PC-9 (cell line): ENCODE measurements around the gene ARNT2. TPM values are rescaled to one million over a fixed set of nuclear protein-coding genes. Genes with fewer than 3 reads are reported as not detected.

ENCODE experiments used
- BruUV-seq: library from RNA; stranded (reverse); fragments of 400-500 nt; replicated peaks from 2 replicates; lab custom pipeline; 2021; lab: Mats Ljungman, UMichigan
- CTCF ChIA-PET: fragments of 300-600 bp; sonication (Branson Sonifier 250); formaldehyde crosslinking; loops from one replicate; lab custom pipeline; 2022; ENCODE audit warnings: antibody characterized with exemption; lab: Charles Lee
- POLR2A ChIA-PET: fragments of 300-600 bp; sonication (Branson Sonifier 250); formaldehyde crosslinking; loops from one replicate; lab custom pipeline; 2022; ENCODE audit warnings: antibody characterized with exemption; ENCODE audit not compliant: unreplicated experiment; lab: Charles Lee
- DNase-seq, 2 experiments: peaks; one replicate each; pipeline versions ENCODE4 v3.0.0 to v3.0.0-alpha.2; 2015 to 2022; ENCODE audit warnings: mixed read lengths in 1 of 2
- H2AFZ ChIP-seq: fragments of 200-600 bp; sonication (generic); 2 replicates; pipeline ENCODE4 v1.8.1; 2017; ENCODE audit warnings: antibody characterized with exemption
- H3F3A ChIP-seq: fragments of 200-600 bp; sonication (generic); 2 replicates; pipeline ENCODE4 v1.8.1; 2017; ENCODE audit warnings: antibody characterized with exemption, mild to moderate bottlenecking, low read depth; ENCODE audit not compliant: insufficient read depth
- H3K27ac ChIP-seq: fragments of 200-600 bp; sonication (generic); 2 replicates; pipeline ENCODE4 v1.6.1; 2016; ENCODE audit warnings: mixed run types
- H3K27me3 ChIP-seq: fragments of 200-600 bp; sonication (generic); 2 replicates; pipeline ENCODE4 v1.6.1; 2016; ENCODE audit warnings: low read depth, mixed run types; ENCODE audit not compliant: insufficient read depth
- H3K36me3 ChIP-seq: fragments of 200-600 bp; sonication (generic); 2 replicates; pipeline ENCODE4 v1.6.1; 2016; ENCODE audit warnings: low read depth, mixed run types
- H3K4me1 ChIP-seq: fragments of 200-600 bp; sonication (generic); replicated peaks from 2 replicates; pipeline ENCODE4 v1.6.1; 2016; ENCODE audit warnings: mixed run types; ENCODE audit not compliant: insufficient read depth
- H3K4me2 ChIP-seq: fragments of 200-600 bp; sonication (generic); 2 replicates; pipeline ENCODE4 v1.6.1; 2017; ENCODE audit warnings: mixed run types
- H3K4me3 ChIP-seq: fragments of 200-600 bp; sonication (generic); 2 replicates; pipeline ENCODE4 v1.6.1; 2016; ENCODE audit warnings: mixed run types
- H3K79me2 ChIP-seq: fragments of 200-600 bp; sonication (generic); 2 replicates; pipeline ENCODE4 v1.6.1; 2017; ENCODE audit warnings: low read depth, mixed run types
- H3K9me2 ChIP-seq: fragments of 200-600 bp; sonication (generic); 2 replicates; pipeline ENCODE4 v1.8.1; 2017; ENCODE audit warnings: mild to moderate bottlenecking; ENCODE audit not compliant: insufficient read depth
- H3K9me3 ChIP-seq: fragments of 200-600 bp; sonication (generic); 2 replicates; pipeline ENCODE4 v1.8.1; 2016; ENCODE audit warnings: low read depth; ENCODE audit not compliant: insufficient read depth
- H4K20me1 ChIP-seq: fragments of 200-600 bp; sonication (generic); 2 replicates; pipeline ENCODE4 v1.8.1; 2017; ENCODE audit not compliant: insufficient read depth
- CTCF ChIP-seq: fragments of 200-600 bp; sonication (generic); conservative IDR thresholded peaks from 2 replicates; pipeline ENCODE4 v1.6.1; 2017; ENCODE audit warnings: mixed run types, antibody characterized with exemption, mild to moderate bottlenecking, moderate library complexity
- EZH2 ChIP-seq: fragments of 200-600 bp; sonication (generic); IDR thresholded peaks from 2 replicates; pipeline ENCODE4 v1.8.0; 2017; ENCODE audit warnings: antibody characterized with exemption, low read depth
- intact Hi-C: fragments of 100-400 bp; cut with micrococcal nuclease; formaldehyde crosslinking; loops from one replicate; pipeline ENCODE4 v1.10.0; 2022; ENCODE audit not compliant: unreplicated experiment
- total RNA-seq: library from RNA; stranded (reverse); gene quantifications from 2 replicates; pipeline ENCODE4 v1.2.3, GENCODE V29; 2021

Gene ARNT2
- total RNA-seq, 1 experiment from 2014 or later, result 4.3 TPM

- Histone ChIP-seq H3K27ac (peak overlapping the region; percentile 73), H3K9me3 (no peaks in the 10 kb centered on the region), H3K36me3 (no peaks in the 10 kb centered on the region), H2AFZ (peak overlapping the region; percentile 39; the same call in 1 of the 2 replicates), H3K9me2 (no peaks in the 10 kb centered on the region), H3K4me3 (no peak overlapping the region), H3K4me1 (peaks cover 47% of the 10 kb centered on the region), H4K20me1 (no peaks in the 10 kb centered on the region), H3F3A (peaks cover 34% of the 10 kb centered on the region; the same call in 1 of the 2 replicates), H3K4me2 (peak overlapping the region; percentile 66), H3K79me2 (no peaks in the 10 kb centered on the region), H3K27me3 (no peaks in the 10 kb centered on the region)
- peak; percentile 81 to 89 for DNase-seq
- intact Hi-C loops, result loop anchor here (1.0 to 10.0 kb wide), 4 partner anchors 8 to 265 kb away; no protein-coding TSS in a partner anchor
- ChIA-PET CTCF (interaction anchor here (1.8 to 2.2 kb wide), 2 partner anchors 12 to 197 kb away, joined by 6 to 10 read pairs; no protein-coding TSS in a partner anchor), POLR2A (no interaction called here)
- BruUV-seq, result no TSS peak
- TF ChIP-seq CTCF (no peak), EZH2 (no peak)
Observed at GRCh38 chr15:80580106-80580505, 175.9 kb downstream of the ARNT2 start.

GRCh38 chr15:80580536-80581260 is 176.5 kb downstream of the ARNT2 start:
- intact Hi-C loops, result loop anchor here (1.0 to 10.0 kb wide), 4 partner anchors 8 to 264 kb away; no protein-coding TSS in a partner anchor
- CTCF ChIA-PET, result interaction anchor here (0.6 to 1.8 kb wide), 2 partner anchors 197 to 394 kb away, joined by 6 read pairs; no protein-coding TSS in a partner anchor
- H3K4me1 ChIP-seq, result peaks cover 52% of the 10 kb centered on the region
- no peaks in the 10 kb centered on the region for H3K36me3 ChIP-seq
- H2AFZ ChIP-seq, result no peak overlapping the region
- no peaks in the 10 kb centered on the region for H3K79me2 ChIP-seq
- no peaks in the 10 kb centered on the region for H3K27me3 ChIP-seq
- peak overlapping the region; percentile 66 for H3K4me2 ChIP-seq
- no peak overlapping the region for H3K4me3 ChIP-seq
- no peaks in the 10 kb centered on the region for H3K9me2 ChIP-seq
- TF ChIP-seq EZH2, result no peak
- no peak for TF ChIP-seq CTCF
- peak in 1 of 2 experiments; percentile 37 for DNase-seq
- H3K9me3 ChIP-seq, result no peaks in the 10 kb centered on the region
- H3K27ac ChIP-seq, result peak overlapping the region; percentile 73
- H4K20me1 ChIP-seq, result no peaks in the 10 kb centered on the region
- peaks cover 38% of the 10 kb centered on the region; the same call in 1 of the 2 replicates for H3F3A ChIP-seq
- TSS peak; percentile 75 for BruUV-seq
- POLR2A ChIA-PET, result interaction anchor here (0.5 to 0.9 kb wide), 2 partner anchors 130 to 264 kb away, joined by 4 to 5 read pairs; no protein-coding TSS in a partner anchor

- Histone ChIP-seq H3K9me3 (no peaks in the 10 kb centered on the region), H4K20me1 (no peaks in the 10 kb centered on the region), H3K9me2 (no peaks in the 10 kb centered on the region), H3K4me1 (peaks cover 65% of the 10 kb centered on the region), H3K79me2 (no peaks in the 10 kb centered on the region), H3K4me2 (peak overlapping the region; percentile 37; the same call in 1 of the 2 replicates), H2AFZ (no peak overlapping the region), H3K27me3 (no peaks in the 10 kb centered on the region), H3K27ac (0 out of 2 replicates have a peak overlapping the region, but pooled peaks have one; percentile 73), H3K36me3 (no peaks in the 10 kb centered on the region), H3F3A (peaks cover 50% of the 10 kb centered on the region; the same call in 1 of the 2 replicates), H3K4me3 (no peak overlapping the region)
- intact Hi-C loops, result loop anchor here (2.0 to 10.0 kb wide), 3 partner anchors 31 to 263 kb away; no protein-coding TSS in a partner anchor
- peak; percentile 51 to 55 for DNase-seq
- no TSS peak for BruUV-seq
- ChIA-PET CTCF (interaction anchor here (0.6 kb wide), 1 partner anchor 179 kb away, joined by 3 read pairs; no protein-coding TSS in a partner anchor), POLR2A (interaction anchor here (0.5 to 0.9 kb wide), 3 partner anchors 31 to 131 kb away, joined by 4 to 13 read pairs (median 8); no protein-coding TSS in a partner anchor)
- TF ChIP-seq EZH2, result no peak
- TF ChIP-seq CTCF, result no peak
Observed at GRCh38 chr15:80581976-80582375, 177.8 kb downstream of the ARNT2 start.
